HepG2 (cell line): ENCODE data around the gene RPLP2. TPM values are rescaled to one million over a fixed set of nuclear protein-coding genes. Genes with fewer than 3 reads are reported as not detected.

Experiments used
- FOXA1 ChIP-seq, 2 experiments: fragments of 450-650 bp in 1 of 2; sonication (generic) in 1 of 2; formaldehyde crosslinking in 1 of 2; IDR thresholded peaks; 2 replicates each; pipeline versions ENCODE4 v1.4.0 to v1.6.1; 2016 to 2020; ENCODE audit warnings: missing genetic modification reagents in 1 of 2
- NFE2 ChIP-seq: sonication (generic); formaldehyde crosslinking; IDR thresholded peaks from 2 replicates; pipeline ENCODE4 v1.4.0; 2020; ENCODE audit warnings: missing genetic modification reagents
- SP140L ChIP-seq: sonication (generic); formaldehyde crosslinking; IDR thresholded peaks from 2 replicates; pipeline ENCODE4 v1.4.0; 2020; ENCODE audit warnings: missing genetic modification reagents, borderline replicate concordance
- ZNF720 ChIP-seq: sonication (generic); formaldehyde crosslinking; IDR thresholded peaks from 2 replicates; pipeline ENCODE4 v1.4.0; 2020; ENCODE audit warnings: missing genetic modification reagents
- polyA plus RNA-seq, 8 experiments: library from polyadenylated mRNA; depleted of rRNA in 3 of 8; stranded (reverse) in 7 of 8; unstranded in 1 of 8; fragments of >200 nt; fragmentation: Illumina TruSeq in 4 of 8; extraction: Trizol in 4 of 8; gene quantifications; 2 replicates each; pipeline versions ENCODE4 v1.2.1 to v1.2.3, GENCODE V29; 2011 to 2016; ENCODE audit warnings: low read depth in 4 of 8, missing spikeins in 1 of 8, mixed read lengths in 1 of 8; ENCODE audit not compliant: insufficient read depth in 1 of 8
- total RNA-seq, 5 experiments: library from RNA; depleted of rRNA; stranded (reverse); fragments of >200 nt; fragmentation: Illumina TruSeq; extraction: Trizol; gene quantifications; 2 replicates each; pipeline ENCODE4 v1.2.3, GENCODE V29; 2016; ENCODE audit warnings: low read depth in 1 of 5
- TF ChIP-seq, protein P1 (sequence below): sonication (generic); formaldehyde crosslinking; IDR thresholded peaks from 2 replicates; pipeline ENCODE4 v1.4.0; 2020; ENCODE audit warnings: missing genetic modification reagents
- TF ChIP-seq, protein P2 (sequence below), 2 experiments: sonication (generic) in 1 of 2; formaldehyde crosslinking in 1 of 2; IDR thresholded peaks; 2 replicates each; pipeline versions ENCODE4 v1.4.0 to v1.6.1; 2016 to 2020; ENCODE audit warnings: borderline replicate concordance in 1 of 2, low read depth in 1 of 2, mild to moderate bottlenecking in 1 of 2, missing genetic modification reagents in 1 of 2
- TF ChIP-seq, protein P3 (sequence below), 2 experiments: sonication (generic) in 1 of 2; formaldehyde crosslinking in 1 of 2; IDR thresholded peaks; 2 replicates each; pipeline versions ENCODE4 v1.6.1 to v1.9.0; 2014 to 2022; ENCODE audit warnings: antibody characterized with exemption in 1 of 2, borderline replicate concordance in 1 of 2, inconsistent platforms in 1 of 2, low read depth in 1 of 2, missing genetic modification reagents in 1 of 2
- TF ChIP-seq, protein P4 (sequence below): sonication (generic); formaldehyde crosslinking; IDR thresholded peaks from 2 replicates; pipeline ENCODE4 v1.5.1; 2020; ENCODE audit warnings: missing genetic modification reagents, mild to moderate bottlenecking, borderline replicate concordance
- TF ChIP-seq, protein P5 (sequence below): sonication (generic); formaldehyde crosslinking; IDR thresholded peaks from 2 replicates; pipeline ENCODE4 v1.4.0; 2020; ENCODE audit warnings: missing genetic modification reagents

RPLP2 gene
- total and polyA plus RNA-seq, 2 of the 13 experiments (the other 11 are each of a cell fraction or from before 2014, with no cell fraction given), result 978 to 2,106 TPM

DNA sequence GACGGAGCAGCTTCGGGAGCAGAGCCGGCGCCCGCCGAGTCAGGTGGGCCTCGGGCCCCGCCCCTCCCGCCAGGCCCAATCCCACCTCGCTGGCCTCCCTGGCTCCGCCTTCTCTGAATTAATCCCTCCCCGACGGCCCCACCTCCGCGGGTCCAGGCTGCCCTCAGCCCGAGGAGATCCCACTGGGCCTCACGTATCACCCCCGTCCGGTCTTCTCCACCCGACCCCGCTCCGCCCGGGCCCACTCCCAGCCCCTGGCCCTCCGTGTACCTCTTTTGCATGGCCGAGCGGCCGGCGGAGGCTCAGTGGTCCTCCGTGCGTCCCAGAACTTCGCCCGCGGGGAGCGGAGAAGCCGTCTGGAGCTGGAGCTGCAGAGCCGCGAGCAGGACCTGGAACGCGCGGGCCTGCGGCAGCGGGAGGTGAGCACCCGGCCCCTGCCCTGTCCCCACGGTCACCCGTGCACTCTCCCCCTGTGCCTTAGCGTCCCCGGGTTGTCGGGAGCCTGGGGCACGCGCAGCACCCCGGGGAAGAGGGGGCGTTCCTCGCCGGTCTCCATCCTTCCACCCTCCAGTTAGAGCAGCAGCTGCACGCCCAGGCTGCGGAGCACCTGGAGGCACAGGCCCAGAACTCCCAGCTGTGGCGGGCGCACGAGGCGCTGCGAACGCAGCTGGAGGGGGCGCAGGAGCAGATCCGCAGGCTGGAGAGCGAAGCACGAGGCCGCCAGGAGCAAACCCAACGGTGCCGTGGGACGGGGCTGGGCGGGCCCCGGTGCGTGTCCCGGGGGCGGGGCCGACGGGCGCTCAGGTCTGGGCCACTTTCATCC, 20.7 kb downstream of the RPLP2 start (continued):
- TF ChIP-seq, protein P1, sequence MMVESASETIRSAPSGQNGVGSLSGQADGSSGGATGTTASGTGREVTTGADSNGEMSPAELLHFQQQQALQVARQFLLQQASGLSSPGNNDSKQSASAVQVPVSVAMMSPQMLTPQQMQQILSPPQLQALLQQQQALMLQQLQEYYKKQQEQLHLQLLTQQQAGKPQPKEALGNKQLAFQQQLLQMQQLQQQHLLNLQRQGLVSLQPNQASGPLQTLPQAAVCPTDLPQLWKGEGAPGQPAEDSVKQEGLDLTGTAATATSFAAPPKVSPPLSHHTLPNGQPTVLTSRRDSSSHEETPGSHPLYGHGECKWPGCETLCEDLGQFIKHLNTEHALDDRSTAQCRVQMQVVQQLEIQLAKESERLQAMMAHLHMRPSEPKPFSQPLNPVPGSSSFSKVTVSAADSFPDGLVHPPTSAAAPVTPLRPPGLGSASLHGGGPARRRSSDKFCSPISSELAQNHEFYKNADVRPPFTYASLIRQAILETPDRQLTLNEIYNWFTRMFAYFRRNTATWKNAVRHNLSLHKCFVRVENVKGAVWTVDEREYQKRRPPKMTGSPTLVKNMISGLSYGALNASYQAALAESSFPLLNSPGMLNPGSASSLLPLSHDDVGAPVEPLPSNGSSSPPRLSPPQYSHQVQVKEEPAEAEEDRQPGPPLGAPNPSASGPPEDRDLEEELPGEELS (CRISPR knock-in tag), result no peak
- TF ChIP-seq FOXA1 (IDR thresholded peaks at IDR 0.05) (no peak), FOXA1 (CRISPR knock-in tag; IDR thresholded peaks at IDR 0.05) (0 out of 2 replicates have a peak, but pooled peaks have one; percentile 2), ZNF720 (no peak), SP140L (CRISPR knock-in tag) (no peak), NFE2 (CRISPR knock-in tag) (no peak)
- TF ChIP-seq, protein P2, sequence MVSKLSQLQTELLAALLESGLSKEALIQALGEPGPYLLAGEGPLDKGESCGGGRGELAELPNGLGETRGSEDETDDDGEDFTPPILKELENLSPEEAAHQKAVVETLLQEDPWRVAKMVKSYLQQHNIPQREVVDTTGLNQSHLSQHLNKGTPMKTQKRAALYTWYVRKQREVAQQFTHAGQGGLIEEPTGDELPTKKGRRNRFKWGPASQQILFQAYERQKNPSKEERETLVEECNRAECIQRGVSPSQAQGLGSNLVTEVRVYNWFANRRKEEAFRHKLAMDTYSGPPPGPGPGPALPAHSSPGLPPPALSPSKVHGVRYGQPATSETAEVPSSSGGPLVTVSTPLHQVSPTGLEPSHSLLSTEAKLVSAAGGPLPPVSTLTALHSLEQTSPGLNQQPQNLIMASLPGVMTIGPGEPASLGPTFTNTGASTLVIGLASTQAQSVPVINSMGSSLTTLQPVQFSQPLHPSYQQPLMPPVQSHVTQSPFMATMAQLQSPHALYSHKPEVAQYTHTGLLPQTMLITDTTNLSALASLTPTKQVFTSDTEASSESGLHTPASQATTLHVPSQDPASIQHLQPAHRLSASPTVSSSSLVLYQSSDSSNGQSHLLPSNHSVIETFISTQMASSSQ (IDR thresholded peaks at IDR 0.05; ENCODE audit: low read depth), result no peak
- TF ChIP-seq, protein P2 (CRISPR knock-in tag; IDR thresholded peaks at IDR 0.05; ENCODE audit: borderline replicate concordance), result no peak
- TF ChIP-seq, protein P3, sequence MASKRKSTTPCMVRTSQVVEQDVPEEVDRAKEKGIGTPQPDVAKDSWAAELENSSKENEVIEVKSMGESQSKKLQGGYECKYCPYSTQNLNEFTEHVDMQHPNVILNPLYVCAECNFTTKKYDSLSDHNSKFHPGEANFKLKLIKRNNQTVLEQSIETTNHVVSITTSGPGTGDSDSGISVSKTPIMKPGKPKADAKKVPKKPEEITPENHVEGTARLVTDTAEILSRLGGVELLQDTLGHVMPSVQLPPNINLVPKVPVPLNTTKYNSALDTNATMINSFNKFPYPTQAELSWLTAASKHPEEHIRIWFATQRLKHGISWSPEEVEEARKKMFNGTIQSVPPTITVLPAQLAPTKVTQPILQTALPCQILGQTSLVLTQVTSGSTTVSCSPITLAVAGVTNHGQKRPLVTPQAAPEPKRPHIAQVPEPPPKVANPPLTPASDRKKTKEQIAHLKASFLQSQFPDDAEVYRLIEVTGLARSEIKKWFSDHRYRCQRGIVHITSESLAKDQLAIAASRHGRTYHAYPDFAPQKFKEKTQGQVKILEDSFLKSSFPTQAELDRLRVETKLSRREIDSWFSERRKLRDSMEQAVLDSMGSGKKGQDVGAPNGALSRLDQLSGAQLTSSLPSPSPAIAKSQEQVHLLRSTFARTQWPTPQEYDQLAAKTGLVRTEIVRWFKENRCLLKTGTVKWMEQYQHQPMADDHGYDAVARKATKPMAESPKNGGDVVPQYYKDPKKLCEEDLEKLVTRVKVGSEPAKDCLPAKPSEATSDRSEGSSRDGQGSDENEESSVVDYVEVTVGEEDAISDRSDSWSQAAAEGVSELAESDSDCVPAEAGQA (IDR thresholded peaks at IDR 0.05; ENCODE audit: low read depth), result no peak
- TF ChIP-seq, protein P3 (CRISPR knock-in tag; IDR thresholded peaks at IDR 0.05; ENCODE audit: borderline replicate concordance), result no peak
- TF ChIP-seq, protein P4, sequence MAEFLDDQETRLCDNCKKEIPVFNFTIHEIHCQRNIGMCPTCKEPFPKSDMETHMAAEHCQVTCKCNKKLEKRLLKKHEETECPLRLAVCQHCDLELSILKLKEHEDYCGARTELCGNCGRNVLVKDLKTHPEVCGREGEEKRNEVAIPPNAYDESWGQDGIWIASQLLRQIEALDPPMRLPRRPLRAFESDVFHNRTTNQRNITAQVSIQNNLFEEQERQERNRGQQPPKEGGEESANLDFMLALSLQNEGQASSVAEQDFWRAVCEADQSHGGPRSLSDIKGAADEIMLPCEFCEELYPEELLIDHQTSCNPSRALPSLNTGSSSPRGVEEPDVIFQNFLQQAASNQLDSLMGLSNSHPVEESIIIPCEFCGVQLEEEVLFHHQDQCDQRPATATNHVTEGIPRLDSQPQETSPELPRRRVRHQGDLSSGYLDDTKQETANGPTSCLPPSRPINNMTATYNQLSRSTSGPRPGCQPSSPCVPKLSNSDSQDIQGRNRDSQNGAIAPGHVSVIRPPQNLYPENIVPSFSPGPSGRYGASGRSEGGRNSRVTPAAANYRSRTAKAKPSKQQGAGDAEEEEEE, result no peak
- TF ChIP-seq, protein P5, sequence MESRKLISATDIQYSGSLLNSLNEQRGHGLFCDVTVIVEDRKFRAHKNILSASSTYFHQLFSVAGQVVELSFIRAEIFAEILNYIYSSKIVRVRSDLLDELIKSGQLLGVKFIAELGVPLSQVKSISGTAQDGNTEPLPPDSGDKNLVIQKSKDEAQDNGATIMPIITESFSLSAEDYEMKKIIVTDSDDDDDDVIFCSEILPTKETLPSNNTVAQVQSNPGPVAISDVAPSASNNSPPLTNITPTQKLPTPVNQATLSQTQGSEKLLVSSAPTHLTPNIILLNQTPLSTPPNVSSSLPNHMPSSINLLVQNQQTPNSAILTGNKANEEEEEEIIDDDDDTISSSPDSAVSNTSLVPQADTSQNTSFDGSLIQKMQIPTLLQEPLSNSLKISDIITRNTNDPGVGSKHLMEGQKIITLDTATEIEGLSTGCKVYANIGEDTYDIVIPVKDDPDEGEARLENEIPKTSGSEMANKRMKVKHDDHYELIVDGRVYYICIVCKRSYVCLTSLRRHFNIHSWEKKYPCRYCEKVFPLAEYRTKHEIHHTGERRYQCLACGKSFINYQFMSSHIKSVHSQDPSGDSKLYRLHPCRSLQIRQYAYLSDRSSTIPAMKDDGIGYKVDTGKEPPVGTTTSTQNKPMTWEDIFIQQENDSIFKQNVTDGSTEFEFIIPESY (CRISPR knock-in tag), result no peak
